ENCODE results near the gene BCAN. TPM values are rescaled to one million over a fixed set of nuclear protein-coding genes. Genes with fewer than 3 reads are reported as not detected.
A peak's percentile ranks its signal among the peaks of the same experiment; 100 is the strongest.

BCAN gene
- total RNA-seq, 2 experiments from 2014 or later: not detected

DNA sequence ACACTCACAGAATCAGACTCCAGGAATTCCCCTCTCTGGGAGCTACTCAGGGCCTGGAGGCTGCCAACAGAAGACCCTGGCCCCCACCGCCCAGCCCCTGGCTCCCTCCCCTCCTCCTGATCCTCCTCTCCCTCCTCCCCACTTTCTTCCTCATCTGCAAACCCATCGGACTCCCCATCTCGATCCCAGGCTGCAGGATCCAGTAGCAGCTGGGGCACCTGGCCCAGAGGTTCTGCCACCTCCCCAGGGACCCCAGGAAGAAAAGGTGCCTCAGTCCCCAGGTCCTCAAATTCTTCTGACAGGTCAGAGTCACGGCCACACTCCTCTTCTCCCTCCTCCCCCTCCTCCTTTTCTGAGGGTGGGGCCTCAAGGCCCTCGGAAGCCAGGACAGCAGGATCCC, 27.9 kb downstream of the BCAN start:
- POLR2A ChIA-PET: no interaction called here
- CTCF ChIA-PET: no interaction called here

DNA sequence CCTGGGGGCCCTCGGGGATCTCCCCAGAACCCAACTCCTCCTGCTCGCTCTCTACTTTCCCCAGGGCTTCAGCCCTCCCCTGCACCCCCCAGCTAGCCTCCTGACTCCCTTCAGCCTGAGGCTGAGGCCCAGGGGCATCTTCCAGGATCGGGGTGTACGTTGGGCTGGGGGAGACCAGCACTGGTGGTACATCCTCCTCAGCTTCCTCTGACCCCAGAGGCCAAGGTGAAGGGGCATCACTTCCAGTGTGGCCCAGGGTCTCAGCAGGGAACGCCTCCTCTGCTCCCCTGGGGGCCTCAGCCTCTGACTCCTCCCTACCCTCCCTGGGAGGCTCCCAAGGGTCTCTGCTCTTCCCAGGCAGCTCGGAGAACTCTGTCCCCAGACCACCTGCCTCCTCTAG, 28.4 kb downstream of the BCAN start:
- ATAC-seq: no peak
- no peak overlapping the region for H3K27ac Mint-ChIP-seq
- H3K9me3 Mint-ChIP-seq (ENCODE audit: low read depth): no peaks in the 10 kb centered on the region
- peaks cover 18% of the 10 kb centered on the region for H3K27me3 Mint-ChIP-seq
- DNase-seq: no peak
- POLR2A ChIA-PET: no interaction called here
- intact Hi-C loops (cut with DNase I, micrococcal nuclease): no loop called here
- no peaks in the 10 kb centered on the region for H3K36me3 Mint-ChIP-seq (ENCODE audit: low read depth)
- CTCF ChIA-PET: interaction anchor here (1.2 kb wide), 1 partner anchor 47 kb away, joined by 7 read pairs; no protein-coding TSS in a partner anchor
- no peak overlapping the region for H3K4me3 Mint-ChIP-seq
- no peaks in the 10 kb centered on the region for H3K4me1 Mint-ChIP-seq

More for the DNA sequence above, 27.9 kb downstream of the BCAN start:
- intact Hi-C loops (cut with DNase I, micrococcal nuclease): no loop called here
- Mint-ChIP-seq H3K36me3 (ENCODE audit: low read depth) (no peaks in the 10 kb centered on the region), H3K4me3 (no peak overlapping the region), H3K4me1 (no peaks in the 10 kb centered on the region), H3K27ac (no peak overlapping the region), H3K27me3 (peaks cover 13% of the 10 kb centered on the region), H3K9me3 (ENCODE audit: low read depth) (no peaks in the 10 kb centered on the region)
- DNase-seq (no peak), ATAC-seq (no peak)

- no peak overlapping the region for H3K27ac Mint-ChIP-seq
- no peak overlapping the region for H3K4me3 Mint-ChIP-seq
Observed at GRCh38 chr1:156670791-156671190, 28.9 kb downstream of the BCAN start.

DNA sequence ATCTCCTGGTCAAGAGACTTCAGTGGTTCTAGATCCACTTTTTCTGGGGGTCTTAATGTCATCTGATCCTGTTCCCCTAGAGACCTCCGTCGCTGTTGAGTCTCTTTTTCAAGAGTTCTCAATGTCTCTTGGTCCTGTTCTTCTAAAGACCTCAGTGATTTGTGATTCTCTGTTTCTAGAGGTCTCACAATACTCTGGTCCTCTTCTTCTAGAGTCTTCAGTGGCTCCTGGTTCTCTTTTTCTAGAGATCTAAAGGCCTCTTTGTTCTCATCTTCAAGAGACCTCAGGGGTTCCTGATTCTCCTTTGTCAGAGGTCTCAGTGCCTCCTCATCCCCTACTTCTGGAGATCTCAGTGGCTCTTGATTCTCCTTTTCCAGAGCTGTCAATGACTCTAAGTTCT, 29.9 kb downstream of the BCAN start:
- DNase-seq (no peak), ATAC-seq (no peak)
- Mint-ChIP-seq H3K27ac (no peak overlapping the region), H3K9me3 (ENCODE audit: low read depth) (no peaks in the 10 kb centered on the region), H3K4me3 (no peak overlapping the region), H3K27me3 (peaks cover 19% of the 10 kb centered on the region), H3K4me1 (no peaks in the 10 kb centered on the region), H3K36me3 (ENCODE audit: low read depth) (no peaks in the 10 kb centered on the region)
- POLR2A ChIA-PET: no interaction called here
- intact Hi-C loops (cut with DNase I, micrococcal nuclease): no loop called here
- CTCF ChIA-PET: interaction anchor here (0.6 to 1.8 kb wide), 4 partner anchors 11 to 565 kb away, joined by 3 to 7 read pairs (median 4); no protein-coding TSS in a partner anchor

More at GRCh38 chr1:156670791-156671190, 28.9 kb downstream of the BCAN start:
- POLR2A ChIA-PET: no interaction called here
- intact Hi-C loops (cut with DNase I, micrococcal nuclease): no loop called here
- H3K36me3 Mint-ChIP-seq (ENCODE audit: low read depth): no peaks in the 10 kb centered on the region
- peaks cover 19% of the 10 kb centered on the region for H3K27me3 Mint-ChIP-seq
- ATAC-seq (no peak), DNase-seq (no peak)
- H3K4me1 Mint-ChIP-seq: no peaks in the 10 kb centered on the region
- no peaks in the 10 kb centered on the region for H3K9me3 Mint-ChIP-seq (ENCODE audit: low read depth)
- CTCF ChIA-PET: interaction anchor here (1.1 to 1.8 kb wide), 3 partner anchors 10 to 55 kb away, joined by 4 to 7 read pairs (median 7); no protein-coding TSS in a partner anchor

DNA sequence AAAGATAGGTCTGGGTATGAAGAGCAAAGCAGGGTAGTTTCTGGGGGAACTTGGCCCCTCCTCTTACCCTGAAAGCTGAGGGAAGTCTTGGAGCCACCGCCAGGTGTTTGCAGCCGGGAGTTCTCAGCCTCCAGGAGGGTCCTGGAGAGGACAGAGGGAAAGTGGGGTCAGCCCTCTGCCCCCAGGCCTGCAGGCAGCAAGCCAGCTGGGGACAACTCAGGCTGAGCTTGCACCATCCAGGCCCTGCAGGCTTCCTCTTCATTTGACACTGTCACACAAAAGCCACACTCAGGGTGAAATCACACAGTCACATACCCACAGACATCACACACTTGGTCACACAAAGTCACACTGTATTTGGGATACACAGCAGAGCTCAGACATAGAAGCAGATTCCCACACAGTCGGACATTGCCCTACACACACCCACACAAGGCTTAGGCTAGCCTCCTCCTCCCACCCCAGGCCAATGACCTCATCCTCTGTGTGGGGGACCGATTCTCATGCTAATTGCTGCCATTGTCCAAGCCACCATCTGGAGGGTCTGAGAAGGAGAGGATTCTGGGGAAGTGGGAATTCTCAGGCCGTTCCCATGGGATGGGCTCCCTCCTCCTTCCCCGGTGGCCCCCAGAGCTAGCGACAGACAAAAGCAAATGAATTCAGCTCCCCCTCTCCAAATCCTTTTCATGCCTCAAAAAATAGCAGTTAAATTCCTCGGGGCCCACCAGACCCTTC, 31.6 kb downstream of the BCAN start:
- H3K27me3 Mint-ChIP-seq: peaks cover 33% of the 10 kb centered on the region

GRCh38 chr1:156675210-156676113, 33.5 kb downstream of the BCAN start:
- no peak overlapping the region for H3K27ac Mint-ChIP-seq
- intact Hi-C loops (cut with DNase I, micrococcal nuclease): no loop called here
- no peak overlapping the region for H3K4me3 Mint-ChIP-seq
- ChIA-PET POLR2A (interaction anchor here (0.5 kb wide), 1 partner anchor 217 kb away, joined by 3 read pairs; no protein-coding TSS in a partner anchor), CTCF (interaction anchor here (0.5 to 5.6 kb wide), 8 partner anchors 10 to 327 kb away, joined by 3 to 57 read pairs (median 8); partner anchors contain the start of gene CRABP2)
- DNase-seq (no peak), ATAC-seq (no peak)
- H3K4me1 Mint-ChIP-seq: peaks cover 11% of the 10 kb centered on the region
- peaks cover 40% of the 10 kb centered on the region for H3K27me3 Mint-ChIP-seq
- H3K9me3 Mint-ChIP-seq (ENCODE audit: low read depth): no peaks in the 10 kb centered on the region
- no peaks in the 10 kb centered on the region for H3K36me3 Mint-ChIP-seq (ENCODE audit: low read depth)

More for the DNA sequence above, 31.6 kb downstream of the BCAN start:
- no peak for DNase-seq
- no peaks in the 10 kb centered on the region for H3K36me3 Mint-ChIP-seq (ENCODE audit: low read depth)
- no peak for ATAC-seq
- intact Hi-C loops (cut with DNase I, micrococcal nuclease): no loop called here
- H3K27ac Mint-ChIP-seq: no peak overlapping the region
- CTCF ChIA-PET: interaction anchor here (0.7 to 1.4 kb wide), 3 partner anchors 11 to 16 kb away, joined by 3 to 4 read pairs (median 3); no protein-coding TSS in a partner anchor
- peaks cover 11% of the 10 kb centered on the region for H3K4me1 Mint-ChIP-seq
- no peaks in the 10 kb centered on the region for H3K9me3 Mint-ChIP-seq (ENCODE audit: low read depth)
- POLR2A ChIA-PET: no interaction called here
- H3K4me3 Mint-ChIP-seq: no peak overlapping the region

DNA sequence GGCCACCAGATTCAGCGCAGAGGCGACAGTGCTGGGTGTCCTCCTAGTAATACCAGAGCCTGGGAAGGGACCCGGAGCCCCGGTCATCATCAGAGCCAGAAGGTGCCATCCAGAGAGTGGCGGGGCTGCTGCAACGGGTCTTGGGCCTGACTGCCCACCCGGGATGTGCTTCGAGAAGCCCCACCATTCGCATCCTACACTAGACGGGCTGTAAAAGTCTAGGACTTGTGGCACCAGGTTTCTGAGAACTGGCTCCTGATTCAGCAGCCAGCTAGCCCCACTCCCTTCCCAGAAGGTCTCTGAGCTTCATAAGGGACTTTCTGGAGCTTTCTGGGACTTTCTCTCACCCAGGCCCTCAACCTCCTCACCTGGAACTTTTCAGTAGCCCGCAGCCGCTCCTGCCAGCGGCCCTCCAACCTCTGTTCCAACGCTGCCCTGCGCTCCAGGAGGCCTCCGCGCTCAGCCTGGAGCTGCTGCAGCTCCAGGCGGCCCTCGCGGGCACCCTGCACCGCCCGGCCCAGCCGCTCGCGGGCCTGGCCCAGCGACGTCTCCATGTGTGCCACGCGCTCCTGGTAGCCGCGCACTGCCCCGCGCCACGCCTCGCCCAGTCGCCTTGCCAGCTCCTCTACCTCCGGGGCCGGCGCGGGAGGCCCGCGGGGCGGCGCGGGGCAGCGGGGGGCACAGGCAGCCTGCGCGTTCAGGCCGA, 34.4 kb downstream of the BCAN start:
- ChIA-PET POLR2A (no interaction called here), CTCF (interaction anchor here (0.8 to 5.6 kb wide), 8 partner anchors 14 to 52 kb away, joined by 3 to 57 read pairs (median 8); partner anchors contain the start of gene CRABP2)
- Mint-ChIP-seq H3K4me1 (peaks cover 11% of the 10 kb centered on the region), H3K4me3 (no peak overlapping the region), H3K9me3 (ENCODE audit: low read depth) (no peaks in the 10 kb centered on the region), H3K27me3 (peaks cover 42% of the 10 kb centered on the region), H3K36me3 (ENCODE audit: low read depth) (no peaks in the 10 kb centered on the region), H3K27ac (no peak overlapping the region)
- ATAC-seq (no peak), DNase-seq (no peak)
- intact Hi-C loops (cut with DNase I, micrococcal nuclease): no loop called here

- DNase-seq (no peak), ATAC-seq (no peak)
- peaks cover 43% of the 10 kb centered on the region for H3K27me3 Mint-ChIP-seq
- POLR2A ChIA-PET: no interaction called here
- no peaks in the 10 kb centered on the region for H3K36me3 Mint-ChIP-seq (ENCODE audit: low read depth)
- H3K4me1 Mint-ChIP-seq: peaks cover 11% of the 10 kb centered on the region
- H3K4me3 Mint-ChIP-seq: no peak within 1 kb of the TSS
- H3K27ac Mint-ChIP-seq: no peak within 1 kb of the TSS
- intact Hi-C loops (cut with DNase I, micrococcal nuclease): loop anchor here in 1 of 2 experiments (1.0 kb wide), 1 partner anchor 17 kb away; no protein-coding TSS in a partner anchor
- CTCF ChIA-PET: interaction anchor here (0.7 to 5.6 kb wide), 11 partner anchors 10 to 213 kb away, joined by 3 to 57 read pairs (median 7); partner anchors contain the start of gene CRABP2
- H3K9me3 Mint-ChIP-seq (ENCODE audit: low read depth): no peaks in the 10 kb centered on the region
Observed at GRCh38 chr1:156676820-156677615, 35.1 kb downstream of the BCAN start, which contains the start of gene NES. NES (minus strand) TSS chr1:156677407; CDS start chr1:156677264, 143 bp downstream.

DNA sequence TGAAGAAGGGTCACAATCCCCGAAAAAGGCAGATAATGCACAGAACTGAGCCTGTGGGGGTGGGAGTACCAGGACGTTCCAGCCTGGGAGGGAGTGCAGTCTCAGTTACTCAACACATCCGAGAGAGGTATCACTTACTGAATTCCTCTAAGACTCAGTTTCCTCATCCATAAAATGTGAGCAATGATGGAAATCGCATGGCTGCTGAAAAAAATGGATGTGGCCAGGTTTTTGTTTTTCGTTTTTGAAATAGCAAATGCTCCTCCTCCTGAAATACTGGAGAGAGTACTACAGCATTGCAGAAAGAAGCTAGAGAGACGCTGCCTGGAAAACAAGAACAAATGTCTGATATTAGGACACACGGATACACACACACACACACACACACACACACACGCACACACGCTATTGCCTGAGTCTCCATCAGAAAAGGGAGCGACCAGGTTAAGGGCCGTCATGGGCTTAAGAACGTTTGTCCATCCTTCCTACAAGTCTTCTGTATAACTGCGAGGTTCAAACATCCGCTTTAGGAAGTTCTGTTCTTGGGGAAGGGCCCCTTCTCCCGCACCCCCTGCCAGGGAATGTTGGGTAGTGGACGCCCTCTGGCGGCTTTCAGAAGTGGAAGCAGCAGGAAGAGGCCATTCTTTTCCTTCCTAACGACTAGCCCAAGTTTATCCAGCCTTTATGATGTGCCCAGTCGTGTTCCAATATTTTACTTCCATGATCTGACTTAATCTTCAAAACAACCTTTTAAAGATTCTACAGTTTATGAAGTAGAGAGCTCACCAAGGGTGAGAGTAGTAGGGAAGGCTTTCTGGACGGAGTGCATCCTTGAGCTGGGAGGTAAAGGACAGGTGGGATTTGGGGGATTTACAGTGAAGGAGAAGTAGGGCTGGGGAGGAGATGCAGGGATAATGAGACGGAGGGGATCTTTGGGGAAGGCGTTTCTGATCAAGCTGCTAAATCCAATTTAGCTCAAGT, 36.0 kb downstream of the BCAN start:
- DNase-seq (peak; percentile 53), ATAC-seq (peak; percentile 44)
- Mint-ChIP-seq H3K27me3 (peaks cover 43% of the 10 kb centered on the region), H3K27ac (no peak overlapping the region), H3K4me1 (peaks cover 11% of the 10 kb centered on the region), H3K9me3 (ENCODE audit: low read depth) (no peaks in the 10 kb centered on the region), H3K36me3 (ENCODE audit: low read depth) (no peaks in the 10 kb centered on the region), H3K4me3 (no peak overlapping the region)
- ChIA-PET POLR2A (no interaction called here), CTCF (interaction anchor here (0.7 to 5.6 kb wide), 11 partner anchors 12 to 212 kb away, joined by 3 to 57 read pairs (median 6); partner anchors contain the start of genes CRABP2 and NTRK1)
- intact Hi-C loops (cut with DNase I, micrococcal nuclease): loop anchor here (1.0 kb wide), 3 partner anchors 18 to 53 kb away; no protein-coding TSS in a partner anchor

Measured in activated CD4-positive, alpha-beta T cell treated with anti-CD3 and anti-CD28 coated beads for 36 hours (primary cell).